HG02852 (cell line): ENCODE measurements around the gene COIL.

ENCODE experiments used
- ATAC-seq: cut with Tn5 transposase; IDR thresholded peaks from one replicate; pipeline ENCODE4 v1.9.1; 2021; ENCODE audit warnings: mild to moderate bottlenecking, moderate library complexity; ENCODE audit not compliant: unreplicated experiment

Gene COIL

DNA sequence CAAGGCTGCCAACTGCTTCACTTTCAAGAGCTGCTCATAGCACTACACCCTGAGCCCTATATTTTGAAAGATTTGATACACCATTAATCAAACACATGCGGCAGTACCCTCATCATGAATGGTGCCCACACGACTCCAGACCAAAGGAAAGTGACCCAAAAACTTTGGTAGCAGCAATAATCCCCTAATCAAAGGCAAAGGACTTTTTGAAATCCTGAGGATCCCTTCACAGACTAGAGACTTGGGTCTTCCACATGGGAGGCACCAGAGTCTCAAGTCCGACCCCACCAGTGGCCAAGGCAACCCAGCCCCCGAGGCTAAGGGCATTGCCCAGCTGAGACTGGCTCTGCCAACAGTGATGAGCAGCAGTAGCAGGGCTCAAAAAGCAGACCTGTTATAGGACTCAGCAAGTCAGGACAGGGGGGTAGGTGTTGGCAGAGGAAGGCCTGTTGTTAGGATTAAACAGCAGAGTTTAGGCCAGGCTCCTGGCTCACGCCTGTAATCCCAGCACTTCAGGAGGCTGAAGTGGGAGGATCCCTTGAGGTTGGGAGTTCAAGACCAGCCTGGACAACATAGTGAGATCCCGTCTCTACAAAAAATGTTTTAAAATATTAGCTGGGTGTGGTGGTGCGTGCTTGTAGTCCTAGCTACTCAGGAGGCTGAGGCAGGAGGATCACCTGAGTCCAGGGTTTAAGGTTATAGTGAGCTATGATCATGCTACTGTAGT is 50.2 kb downstream of the COIL start:
- ATAC-seq, result no peak

DNA sequence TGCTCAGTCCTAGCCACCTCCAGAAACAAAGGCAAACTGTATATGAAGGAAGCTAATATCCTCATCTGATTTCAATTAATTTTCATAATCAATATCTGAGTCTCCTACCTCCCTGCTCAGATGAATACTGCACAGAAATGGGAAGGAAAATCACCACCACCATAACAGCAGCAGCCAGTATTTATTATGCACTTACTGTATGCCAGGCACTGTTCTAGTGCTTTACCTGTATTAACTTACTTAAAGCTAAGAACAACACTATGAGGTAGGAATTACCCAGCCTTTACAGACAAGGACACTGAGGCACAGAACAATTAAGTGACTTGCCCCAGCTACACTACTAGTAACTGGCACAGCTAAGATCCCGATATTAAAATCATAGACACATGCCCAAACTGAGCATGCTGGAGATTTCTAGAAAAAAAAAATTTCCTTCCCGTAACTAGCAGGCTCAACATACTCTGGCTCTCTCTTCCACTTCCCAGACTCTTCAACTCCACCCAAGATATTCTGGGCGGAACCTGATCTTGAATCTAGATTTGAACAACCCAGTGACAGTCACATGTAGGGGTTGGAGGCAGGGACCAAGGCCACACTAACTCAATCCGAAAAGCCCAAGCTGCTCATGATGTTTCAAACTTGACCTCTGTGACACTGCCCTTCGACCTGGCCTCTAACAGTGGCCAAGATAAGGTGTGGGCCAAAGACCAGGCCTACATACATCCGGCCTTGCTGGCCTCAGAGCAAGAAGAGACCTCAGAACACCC is 50.9 kb downstream of the COIL start:
- ATAC-seq, result no peak

GRCh38 chr17:56908001-56908542 is 52.8 kb downstream of the COIL start:
- peak; percentile 79 for ATAC-seq

- no peak for ATAC-seq
Measured at GRCh38 chr17:56903560-56903959, 57.3 kb downstream of the COIL start.

GRCh38 chr17:56902348-56902747 is 58.5 kb downstream of the COIL start:
- no peak for ATAC-seq

DNA sequence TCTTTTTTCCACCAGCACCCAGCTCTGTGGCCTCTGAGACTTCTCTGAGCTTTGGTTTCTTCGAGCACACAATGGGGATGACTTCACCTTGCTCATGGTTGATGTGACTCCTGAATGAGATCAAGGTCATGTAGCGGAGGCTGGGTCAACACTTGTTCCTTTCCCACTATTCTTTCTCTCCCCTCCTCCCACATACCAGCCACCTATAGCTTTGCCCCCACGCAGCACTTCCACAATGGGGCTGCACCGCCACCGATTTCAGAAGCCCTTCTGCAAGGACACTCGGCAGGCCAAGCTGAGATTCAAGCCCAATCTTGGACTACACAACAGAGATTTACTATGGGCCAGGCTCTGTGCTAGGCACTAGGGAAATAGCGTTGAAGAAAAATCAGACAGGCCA is 61.4 kb downstream of the COIL start:
- no peak for ATAC-seq

- no peak for ATAC-seq
Measured at GRCh38 chr17:56898874-56899273, 62.0 kb downstream of the COIL start.

GRCh38 chr17:56897646-56898424 is 63.0 kb downstream of the COIL start:
- peak; percentile 66 for ATAC-seq

DNA sequence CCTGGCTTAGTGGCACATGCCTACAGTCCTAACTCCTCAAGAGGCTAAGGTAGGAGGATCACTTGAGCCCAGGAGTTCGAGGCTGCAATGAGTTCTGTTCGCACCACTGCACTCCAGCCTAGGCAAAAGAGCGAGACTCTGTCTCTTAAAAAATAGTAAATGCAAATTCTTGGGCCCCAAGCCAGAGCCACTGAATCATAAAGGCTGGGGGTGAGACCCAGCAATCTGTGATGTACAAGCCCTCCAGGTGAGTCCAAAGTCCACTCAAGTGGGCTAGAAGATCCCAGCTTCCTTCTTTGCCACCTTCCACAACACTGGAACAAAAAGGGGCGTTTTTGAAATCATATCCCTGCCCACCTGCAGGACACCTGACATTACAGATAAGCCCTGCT is 63.9 kb downstream of the COIL start:
- no peak for ATAC-seq

- no peak for ATAC-seq
Measured at GRCh38 chr17:56896217-56896967, 64.5 kb downstream of the COIL start.

GRCh38 chr17:56894859-56895455 is 65.9 kb downstream of the COIL start:
- ATAC-seq, result no peak

- no peak for ATAC-seq
Measured at GRCh38 chr17:56893503-56893902, 67.3 kb downstream of the COIL start.

- ATAC-seq, result no peak
Measured at GRCh38 chr17:56892333-56892732, 68.5 kb downstream of the COIL start.

GRCh38 chr17:56891751-56892150 is 69.1 kb downstream of the COIL start:
- ATAC-seq, result no peak

GRCh38 chr17:56890906-56891674 is 69.8 kb downstream of the COIL start:
- no peak for ATAC-seq

DNA sequence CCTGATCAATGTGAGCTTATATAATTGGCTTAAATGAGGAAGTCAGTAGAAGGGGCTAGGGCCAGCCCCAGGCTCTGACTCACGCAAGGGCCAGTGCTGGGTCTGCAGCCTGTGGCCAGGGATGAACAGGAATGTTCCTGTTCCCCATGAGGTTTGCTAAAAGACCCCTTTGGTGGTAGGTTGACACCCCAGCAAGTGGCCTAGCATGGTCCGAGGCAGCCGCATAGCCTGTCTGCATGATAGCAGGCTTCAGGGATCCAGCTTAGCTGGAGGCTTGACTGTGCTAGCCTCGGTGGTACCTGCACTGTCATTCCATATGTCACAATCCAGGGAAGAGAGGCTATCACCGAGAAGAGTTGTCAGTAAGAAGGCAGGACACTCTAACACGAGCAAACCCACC is 70.5 kb downstream of the COIL start:
- ATAC-seq, result no peak
